Esophagus muscularis mucosa (tissue), 4 donors: ENCODE results near the gene MMP10. TPM values are rescaled to one million over a fixed set of nuclear protein-coding genes. Genes with fewer than 3 reads are reported as not detected.

Experiments used
- DNase-seq: peaks from one replicate; pipeline ENCODE4 v3.0.0-alpha.2; 2017; ENCODE audit errors: extremely low spot score
- H3K27ac ChIP-seq, 4 donors: fragments of 200-600 bp; sonication (generic); replicated peaks in 1 of 4; 1 replicate in 3 of 4; 2 replicates in 1 of 4; pipeline ENCODE4 v1.5.1; 2016 to 2019; ENCODE audit warnings: mild to moderate bottlenecking in 1 of 4
- H3K27me3 ChIP-seq, 4 donors: fragments of 200-600 bp; sonication (generic); one replicate each; pipeline versions ENCODE4 v1.5.1 to v1.6.0; 2016 to 2019
- H3K36me3 ChIP-seq, 4 donors: fragments of 200-600 bp; sonication (generic); one replicate each; pipeline ENCODE4 v1.5.1; 2016 to 2019
- H3K4me1 ChIP-seq, 4 donors: fragments of 200-600 bp; sonication (generic); one replicate each; pipeline ENCODE4 v1.5.1; 2016 to 2019
- H3K4me3 ChIP-seq, 4 donors: fragments of 200-600 bp; sonication (generic); 1 replicate in 2 of 4; 2 replicates in 2 of 4; pipeline ENCODE4 v1.5.1; 2016 to 2019; ENCODE audit warnings: mild to moderate bottlenecking in 4 of 4, moderate library complexity in 1 of 4
- H3K9me3 ChIP-seq, 4 donors: fragments of 200-600 bp; sonication (generic); 1 replicate in 3 of 4; 2 replicates in 1 of 4; pipeline ENCODE4 v1.5.1; 2016 to 2019
- EP300 ChIP-seq: sonication (generic); formaldehyde crosslinking; IDR thresholded peaks from one replicate; pipeline ENCODE4 v1.6.1; 2017; ENCODE audit warnings: antibody characterized with exemption
- POLR2A ChIP-seq: fragments of 450-650 bp; IDR thresholded peaks from one replicate; pipeline ENCODE4 v1.6.1; 2017; ENCODE audit warnings: antibody characterized with exemption, moderate library complexity, mild to moderate bottlenecking, low read depth
- POLR2AphosphoS5 ChIP-seq, 2 donors: sonication (generic); formaldehyde crosslinking; IDR thresholded peaks; one replicate each; pipeline ENCODE4 v1.6.1; 2017; ENCODE audit warnings: antibody characterized with exemption in 2 of 2
- WGBS: methylation state at CpG from one replicate; pipeline ENCODE4 v1.1.5; 2018; 5-methylcytosine and 5-hydroxymethylcytosine counted together
- intact Hi-C: fragments of 100-400 bp; cut with DNase I; formaldehyde crosslinking; loops from one replicate; pipeline ENCODE4 v1.15.1; 2023
- total RNA-seq, 4 donors: library from RNA; depleted of rRNA; stranded (reverse); fragments of >200 nt; gene quantifications; one replicate each; pipeline versions ENCODE4 v1.1.0 to v1.2.1, GENCODE V29; 2016
- TF ChIP-seq, protein P1 (sequence below), 3 experiments: fragments of 200-600 bp in 2 of 3; fragments of 450-650 bp in 1 of 3; sonication (generic) in 2 of 3; IDR thresholded peaks; one replicate each; pipeline ENCODE4 v1.5.1; 2017 to 2019; ENCODE audit warnings: antibody characterized with exemption in 3 of 3, mild to moderate bottlenecking in 2 of 3, moderate library complexity in 1 of 3

Gene MMP10
- total RNA-seq, 4 donors from 2014 or later: not detected

DNA sequence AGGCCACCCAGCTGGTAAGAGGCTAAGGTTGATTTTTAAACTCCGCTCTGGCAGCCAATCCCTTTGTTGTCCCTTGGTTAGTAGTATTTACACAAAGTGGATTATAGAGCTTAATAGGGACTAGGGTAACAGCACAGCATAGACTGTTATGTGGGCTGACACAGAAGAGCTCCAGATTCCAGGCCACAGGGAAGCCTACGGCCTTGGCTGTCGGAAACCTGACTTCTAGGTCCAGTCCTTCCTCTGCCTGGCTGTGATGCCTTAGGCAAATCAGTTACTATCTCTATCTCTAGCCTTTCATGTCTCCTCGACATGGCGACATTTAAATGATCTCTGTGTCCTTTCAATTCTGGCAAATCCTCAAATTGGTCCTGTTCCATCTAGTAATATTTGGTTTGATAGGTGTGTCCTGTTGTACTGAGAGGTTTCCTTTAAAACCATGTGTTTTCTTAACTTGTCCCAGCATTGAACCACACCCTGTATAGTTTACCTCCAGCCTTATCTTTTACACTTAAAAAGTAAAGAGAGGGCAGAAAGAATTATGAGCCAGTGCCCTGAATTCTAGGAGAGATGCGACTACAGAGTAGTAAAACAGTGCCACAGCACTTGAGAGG lies 13.4 kb upstream of the MMP10 start:
- Histone ChIP-seq H3K36me3 (no peaks in the 10 kb centered on the region), H3K4me3 (no peak overlapping the region), H3K9me3 (no peaks in the 10 kb centered on the region), H3K27ac (no peak overlapping the region), H3K27me3 (no peaks in the 10 kb centered on the region), H3K4me1 (no peaks in the 10 kb centered on the region)
- no peak for DNase-seq
- no peak for TF ChIP-seq POLR2A
- TF ChIP-seq, protein P1, sequence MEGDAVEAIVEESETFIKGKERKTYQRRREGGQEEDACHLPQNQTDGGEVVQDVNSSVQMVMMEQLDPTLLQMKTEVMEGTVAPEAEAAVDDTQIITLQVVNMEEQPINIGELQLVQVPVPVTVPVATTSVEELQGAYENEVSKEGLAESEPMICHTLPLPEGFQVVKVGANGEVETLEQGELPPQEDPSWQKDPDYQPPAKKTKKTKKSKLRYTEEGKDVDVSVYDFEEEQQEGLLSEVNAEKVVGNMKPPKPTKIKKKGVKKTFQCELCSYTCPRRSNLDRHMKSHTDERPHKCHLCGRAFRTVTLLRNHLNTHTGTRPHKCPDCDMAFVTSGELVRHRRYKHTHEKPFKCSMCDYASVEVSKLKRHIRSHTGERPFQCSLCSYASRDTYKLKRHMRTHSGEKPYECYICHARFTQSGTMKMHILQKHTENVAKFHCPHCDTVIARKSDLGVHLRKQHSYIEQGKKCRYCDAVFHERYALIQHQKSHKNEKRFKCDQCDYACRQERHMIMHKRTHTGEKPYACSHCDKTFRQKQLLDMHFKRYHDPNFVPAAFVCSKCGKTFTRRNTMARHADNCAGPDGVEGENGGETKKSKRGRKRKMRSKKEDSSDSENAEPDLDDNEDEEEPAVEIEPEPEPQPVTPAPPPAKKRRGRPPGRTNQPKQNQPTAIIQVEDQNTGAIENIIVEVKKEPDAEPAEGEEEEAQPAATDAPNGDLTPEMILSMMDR (IDR thresholded peaks at IDR 0.05): no peak
- no peak for TF ChIP-seq POLR2AphosphoS5 (IDR thresholded peaks at IDR 0.05)
- TF ChIP-seq EP300: no peak
- 80% methylated on average over 6 of the region's 6 CpGs for WGBS
- intact Hi-C loops: no loop called here

GRCh38 chr11:102792604-102793003 lies 12.2 kb upstream of the MMP10 start:
- H3K27ac ChIP-seq: no peak overlapping the region
- intact Hi-C loops: no loop called here
- 90% methylated on average over 5 of the region's 5 CpGs for WGBS

DNA sequence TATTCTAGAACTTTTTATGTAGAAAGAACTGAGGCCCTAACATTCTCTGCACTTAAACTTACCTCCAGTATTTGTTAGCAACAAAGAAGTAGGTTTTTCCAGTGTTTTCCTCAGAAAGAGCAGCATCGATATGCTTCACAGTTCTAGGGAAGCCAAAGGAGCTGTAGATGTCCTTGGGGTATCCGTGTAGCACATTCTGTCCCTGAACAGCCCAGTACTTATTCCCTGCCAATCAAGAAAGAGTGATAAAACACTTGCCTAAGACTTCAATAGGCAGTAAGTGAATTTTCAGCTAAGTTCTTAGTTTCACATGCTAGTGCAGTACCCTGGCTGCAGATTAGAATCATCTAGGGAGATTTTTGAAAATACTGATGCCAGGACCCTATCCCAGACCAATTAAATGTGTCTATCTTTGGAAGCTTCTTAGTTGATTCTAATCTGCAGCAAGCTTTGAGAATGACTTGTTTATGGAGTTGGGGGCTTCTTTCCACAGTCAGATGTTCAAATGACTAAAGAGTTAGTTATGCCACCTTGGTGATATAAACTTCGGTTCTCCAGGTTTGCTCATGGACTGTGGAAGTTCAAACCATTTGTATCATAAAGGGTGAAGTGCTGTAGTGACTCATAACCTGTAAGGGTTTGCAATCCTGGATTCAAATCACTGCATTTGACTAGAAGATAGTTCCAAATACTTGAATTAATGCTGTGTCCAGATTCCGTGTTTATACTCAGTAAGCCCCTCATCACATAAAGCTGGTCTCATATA lies 11.0 kb upstream of the MMP10 start:
- TF ChIP-seq POLR2AphosphoS5 (IDR thresholded peaks at IDR 0.05) (no peak), POLR2A (no peak), EP300 (no peak)
- TF ChIP-seq, protein P1 (IDR thresholded peaks at IDR 0.05): no peak
- Histone ChIP-seq H3K27me3 (no peaks in the 10 kb centered on the region), H3K4me3 (no peak overlapping the region), H3K9me3 (no peaks in the 10 kb centered on the region), H3K36me3 (no peaks in the 10 kb centered on the region), H3K27ac (no peak overlapping the region), H3K4me1 (no peaks in the 10 kb centered on the region)
- intact Hi-C loops: no loop called here
- WGBS: 85% methylated on average over 4 of the region's 4 CpGs
- DNase-seq: no peak

More at GRCh38 chr11:102792604-102793003, 12.2 kb upstream of the MMP10 start:
- TF ChIP-seq, protein P1 (IDR thresholded peaks at IDR 0.05): no peak
- TF ChIP-seq POLR2A (no peak), EP300 (no peak), POLR2AphosphoS5 (IDR thresholded peaks at IDR 0.05) (no peak)
- no peaks in the 10 kb centered on the region for H3K27me3 ChIP-seq
- H3K4me1 ChIP-seq: no peaks in the 10 kb centered on the region
- no peak overlapping the region for H3K4me3 ChIP-seq
- H3K36me3 ChIP-seq: no peaks in the 10 kb centered on the region
- H3K9me3 ChIP-seq: no peaks in the 10 kb centered on the region
- no peak for DNase-seq

- TF ChIP-seq POLR2AphosphoS5 (IDR thresholded peaks at IDR 0.05): no peak
- no peak for TF ChIP-seq EP300
- TF ChIP-seq, protein P1 (IDR thresholded peaks at IDR 0.05): no peak
- TF ChIP-seq POLR2A: no peak
- Histone ChIP-seq H3K4me1 (no peaks in the 10 kb centered on the region), H3K36me3 (no peaks in the 10 kb centered on the region), H3K9me3 (no peaks in the 10 kb centered on the region), H3K27ac (no peak overlapping the region), H3K4me3 (no peak overlapping the region), H3K27me3 (no peaks in the 10 kb centered on the region)
- intact Hi-C loops: no loop called here
- DNase-seq: no peak
- 78% methylated on average over 8 of the region's 8 CpGs for WGBS
These were observed 8.0 kb upstream of the MMP10 start for GRCh38 chr11:102788334-102788995.
